ENCODE results near the gene RCOR1. TPM values are rescaled to one million over a fixed set of nuclear protein-coding genes. Genes with fewer than 3 reads are reported as not detected.
"Not testable (repeated sequence)": the region's sequence is repeated elsewhere in the genome, so short reads cannot be mapped to it uniquely, and the experiment has no call there.

Gene RCOR1
- total RNA-seq, 1 donor from 2014 or later: 25.7 TPM

DNA sequence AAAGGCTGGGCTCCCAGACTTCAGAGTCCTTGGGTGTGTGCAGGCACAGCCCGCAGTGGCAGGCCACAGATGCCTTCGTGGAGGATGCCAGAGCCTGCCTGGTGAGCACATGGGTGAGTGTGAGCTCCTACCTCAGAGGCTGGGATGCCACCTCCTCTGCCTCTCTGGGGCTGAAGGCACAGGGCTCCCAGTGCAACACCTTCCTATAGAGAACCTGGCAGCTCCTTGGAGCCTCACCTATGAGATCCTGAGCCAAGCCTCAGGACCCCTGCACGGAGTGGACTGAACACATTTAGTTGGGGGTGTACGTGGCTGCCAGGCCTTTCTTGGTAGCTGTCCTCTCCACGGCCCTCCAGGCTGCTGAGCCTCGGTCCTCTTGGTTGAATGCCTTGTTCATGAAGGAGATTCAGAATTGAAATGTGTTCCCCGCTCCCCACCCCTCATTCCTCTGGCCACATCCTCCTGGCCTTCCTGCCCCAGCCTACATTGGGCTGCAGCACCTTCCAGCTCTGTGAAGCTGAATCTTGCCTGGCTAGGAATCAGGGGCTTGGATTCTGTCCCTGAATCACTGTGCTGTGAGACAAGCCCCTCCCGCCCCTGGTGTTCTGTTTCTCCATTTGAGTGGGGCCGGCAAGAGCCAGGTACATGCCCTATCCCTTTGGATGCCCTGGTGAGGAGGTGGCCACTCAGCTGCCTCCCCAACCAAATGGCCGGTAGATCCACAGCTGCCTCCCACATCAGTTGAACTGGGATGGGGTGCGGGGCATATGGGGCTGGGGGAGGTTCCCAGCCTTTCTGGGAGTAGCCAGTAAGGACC is 146.1 kb downstream of the RCOR1 start:
- intact Hi-C loops (cut with micrococcal nuclease): no loop called here

DNA sequence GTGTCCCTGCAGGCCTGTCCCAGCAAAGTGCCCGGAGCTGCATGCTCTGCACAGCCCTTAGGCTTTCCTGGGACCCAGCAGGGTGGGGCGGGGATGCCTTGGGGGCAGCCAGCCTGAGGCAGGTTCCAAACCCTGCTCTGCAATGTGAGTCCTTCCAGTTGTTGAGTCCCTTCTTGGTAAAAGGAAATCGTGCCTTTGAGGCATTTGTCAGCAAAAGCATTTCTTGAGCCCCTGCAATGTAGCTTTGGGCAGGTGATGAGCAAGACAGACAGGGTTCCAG is 146.7 kb downstream of the RCOR1 start:
- intact Hi-C loops (cut with micrococcal nuclease): no loop called here

DNA sequence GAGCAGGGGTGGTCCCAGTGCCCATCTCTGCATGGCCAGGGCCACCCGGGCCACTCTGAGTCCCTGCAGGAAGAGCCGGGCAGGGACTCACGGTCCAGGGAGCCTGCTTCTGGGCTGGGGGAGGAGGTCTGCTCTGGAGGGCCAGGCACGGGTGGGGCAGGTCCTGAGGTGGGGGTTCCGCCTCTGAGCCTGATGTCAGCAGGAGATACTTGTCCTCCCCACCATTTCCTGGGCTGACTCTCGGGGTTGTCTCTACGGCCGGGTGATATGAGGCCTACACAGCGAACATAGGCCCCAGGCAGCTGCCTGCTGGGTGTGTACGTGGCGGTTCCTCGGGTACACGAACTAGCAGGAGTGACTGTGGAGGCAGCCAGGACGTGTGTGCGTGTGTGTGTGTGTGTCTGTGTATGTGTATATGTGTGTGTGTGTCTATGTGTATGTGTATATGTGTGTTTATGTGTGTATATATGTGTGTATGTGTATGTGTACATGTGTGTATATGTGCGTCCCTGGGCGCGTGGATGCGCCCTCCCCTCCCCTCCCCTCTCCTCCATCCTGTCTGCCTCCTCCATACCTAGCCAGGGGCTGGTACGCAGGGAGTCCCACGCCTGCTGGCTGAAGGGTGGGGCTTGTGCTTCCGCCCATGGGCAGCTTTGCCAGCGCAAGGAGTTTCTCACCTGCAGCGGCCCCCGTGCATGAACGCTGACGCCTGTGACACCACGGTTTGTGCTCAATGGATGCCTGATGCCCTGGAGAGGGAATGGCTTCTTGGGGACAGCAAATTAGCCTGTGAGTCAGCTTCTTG is 154.4 kb downstream of the RCOR1 start:
- intact Hi-C loops (cut with micrococcal nuclease): no loop called here

DNA sequence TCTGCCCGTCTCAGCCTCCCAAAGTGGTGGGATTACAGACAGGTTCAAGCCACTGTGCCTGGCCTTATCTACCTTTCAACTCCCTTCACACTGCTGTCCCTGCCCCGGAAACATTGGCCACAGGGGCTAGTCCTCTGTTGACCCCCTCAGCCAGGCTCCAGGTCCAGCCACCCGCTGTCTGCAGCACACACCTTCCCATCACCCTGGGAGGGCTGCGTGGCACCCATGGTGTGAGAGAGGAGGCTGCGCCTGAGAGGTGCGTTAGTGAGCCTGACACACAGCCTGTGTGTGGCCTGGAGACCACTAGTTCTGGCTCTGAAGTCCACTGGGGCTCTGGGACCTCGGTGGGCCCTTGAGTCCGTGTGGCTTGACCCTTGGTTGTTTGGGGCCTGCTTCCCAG is 156.4 kb downstream of the RCOR1 start:
- intact Hi-C loops (cut with micrococcal nuclease): no loop called here

DNA sequence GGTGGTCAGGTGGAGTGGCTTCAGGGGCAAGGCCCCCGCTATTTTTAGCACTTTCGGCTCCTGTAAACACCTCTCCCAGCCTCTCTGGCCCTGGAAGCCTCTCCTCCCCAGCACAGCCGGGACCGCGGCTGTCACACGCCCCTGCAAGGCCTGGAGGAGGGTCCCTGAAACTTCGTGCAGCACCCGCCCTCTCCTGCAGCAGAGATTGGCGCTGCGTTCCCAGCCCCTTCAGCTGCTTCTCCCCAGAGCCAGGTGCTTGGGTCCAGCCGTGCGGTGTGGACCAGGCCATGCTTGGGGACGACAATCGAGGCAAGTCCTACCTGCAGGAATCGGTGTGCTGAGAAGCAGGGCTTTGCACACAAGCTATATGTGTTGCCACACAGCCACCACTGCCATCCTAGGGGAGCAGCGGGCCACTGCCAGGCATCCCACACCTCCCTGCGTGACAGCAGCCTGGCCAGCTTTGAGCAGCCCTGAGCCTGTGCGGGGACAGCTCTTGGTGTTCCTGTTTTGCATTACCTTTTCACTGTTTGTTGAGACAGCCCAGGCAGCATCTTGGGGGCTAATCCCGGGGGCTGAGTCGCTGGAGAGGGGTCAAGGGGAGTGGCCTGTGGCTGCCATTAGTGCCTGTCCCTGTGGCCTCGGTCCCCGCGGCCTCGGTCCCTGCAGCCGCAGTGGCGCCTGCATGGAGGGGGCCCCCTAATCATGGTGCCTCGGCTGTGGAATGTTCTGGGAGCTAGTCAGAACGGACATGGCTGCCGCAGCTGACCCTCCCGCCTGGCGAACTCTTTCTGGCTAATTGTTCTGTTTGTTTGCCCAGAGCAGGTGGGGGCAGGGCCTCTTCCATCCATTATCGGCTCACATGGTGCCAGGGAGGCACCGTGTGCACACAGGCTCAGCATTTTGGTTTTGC is 157.2 kb downstream of the RCOR1 start:
- intact Hi-C loops (cut with micrococcal nuclease): no loop called here

DNA sequence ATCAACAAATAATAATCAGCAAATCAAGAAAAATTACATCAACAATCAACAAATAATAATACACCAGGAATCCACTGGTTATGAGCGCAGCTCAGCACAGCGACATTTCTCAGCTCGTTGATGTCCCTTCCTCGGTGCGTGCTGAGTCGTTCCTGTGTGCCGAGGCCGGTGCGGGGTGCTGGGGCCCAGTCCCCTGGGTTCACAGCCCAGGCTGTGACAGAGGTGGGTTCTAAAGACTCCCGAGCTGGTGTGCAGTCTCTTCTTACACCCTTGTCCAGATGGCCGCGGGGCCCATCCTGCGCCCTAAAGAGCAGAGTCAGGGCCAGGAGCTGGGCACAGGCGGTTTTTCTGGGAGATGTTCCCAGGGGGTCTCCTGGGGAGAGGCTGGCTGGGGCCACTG is 157.9 kb downstream of the RCOR1 start:
- intact Hi-C loops (cut with micrococcal nuclease): no loop called here

DNA sequence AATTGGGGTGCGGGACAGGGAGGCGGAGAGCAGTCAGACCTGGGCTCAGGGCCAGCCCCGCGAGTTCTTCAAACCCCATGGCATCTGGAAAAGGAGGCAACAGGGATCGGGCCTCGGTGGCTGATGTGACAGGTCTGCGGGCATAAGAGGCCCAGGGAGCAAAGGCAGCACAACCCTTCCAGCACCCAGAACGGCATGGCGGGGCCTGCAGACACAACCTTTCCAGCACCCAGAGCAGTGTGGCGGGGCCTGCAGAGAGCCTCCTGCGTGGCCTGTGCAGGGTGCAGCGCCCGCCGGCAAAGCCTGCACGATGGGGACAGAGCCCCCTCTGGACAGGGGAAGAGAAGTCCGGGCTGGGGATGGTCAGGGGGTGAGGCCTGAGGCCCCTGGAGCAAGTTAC is 158.6 kb downstream of the RCOR1 start:
- intact Hi-C loops (cut with micrococcal nuclease): no loop called here

DNA sequence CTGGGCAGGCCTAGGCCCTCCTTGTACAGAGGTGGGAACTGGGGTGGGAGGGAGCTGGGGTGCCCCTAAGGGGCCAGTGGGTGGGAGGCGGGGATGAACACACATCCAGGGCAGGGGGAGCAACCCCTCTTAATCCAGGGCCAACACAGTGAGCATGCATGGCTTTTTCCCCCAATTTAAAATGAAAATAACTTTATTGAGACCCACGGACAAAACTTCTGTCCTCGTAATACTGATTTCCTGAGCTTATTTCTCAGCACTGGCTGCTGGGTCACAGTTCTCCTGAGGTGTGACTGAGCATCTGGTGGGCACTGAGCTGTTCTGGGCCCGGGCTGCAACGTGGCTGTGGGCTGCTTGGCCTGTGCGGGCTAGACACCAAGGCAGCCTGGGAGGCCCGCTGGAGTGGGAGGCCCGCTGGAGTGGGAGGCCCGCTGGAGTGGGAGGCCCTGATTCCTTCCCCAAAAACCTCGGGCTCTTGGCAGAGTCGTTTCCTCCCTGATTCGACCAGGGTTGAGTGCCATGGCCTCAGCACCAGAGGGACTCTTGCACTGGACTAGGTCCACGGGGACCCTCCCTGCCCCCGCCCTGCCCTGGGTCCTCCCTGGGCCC is 159.9 kb downstream of the RCOR1 start:
- intact Hi-C loops (cut with micrococcal nuclease): no loop called here

DNA sequence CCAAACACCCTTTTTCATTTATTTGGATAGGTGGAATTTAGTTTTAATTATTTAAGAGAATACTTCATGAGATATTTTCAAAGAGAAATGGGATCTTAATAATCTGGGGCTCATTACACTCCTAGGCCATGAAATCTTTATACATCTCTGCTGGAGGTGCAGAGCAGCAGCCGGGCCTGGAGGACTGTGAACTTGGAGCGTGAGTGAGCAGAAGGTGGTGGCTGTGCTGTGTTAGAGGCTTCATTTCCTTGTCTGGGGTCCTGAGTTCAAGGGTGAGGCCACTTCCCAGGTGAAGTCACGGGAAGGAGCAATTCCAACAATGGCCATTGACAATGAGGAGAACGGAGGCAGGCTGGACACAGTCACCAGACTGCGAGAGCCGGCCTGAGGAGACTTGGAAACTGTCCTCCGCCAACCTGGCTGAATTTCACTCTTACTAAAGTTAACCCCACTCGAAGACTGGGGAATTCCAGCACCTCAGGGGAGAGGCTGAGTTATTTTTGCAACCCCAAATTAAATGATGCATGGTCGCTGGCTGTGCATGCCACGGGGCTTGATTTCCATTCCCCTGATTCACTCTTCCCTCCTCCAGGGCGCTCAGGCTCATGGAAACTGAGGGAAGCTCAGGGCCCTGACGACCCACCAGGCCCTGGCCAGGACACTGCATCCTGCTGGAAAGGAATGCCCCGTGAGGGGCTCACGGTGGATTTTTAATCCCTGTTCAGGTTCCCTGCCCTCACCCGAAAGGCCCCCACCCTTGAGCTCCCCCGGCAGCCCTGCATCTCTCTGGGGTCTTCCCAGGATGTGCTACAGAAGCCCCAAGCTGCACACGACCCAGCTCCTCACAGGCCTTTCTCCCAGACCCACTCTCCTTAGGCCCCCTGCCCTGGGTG is 162.2 kb downstream of the RCOR1 start:
- intact Hi-C loops (cut with micrococcal nuclease): no loop called here

DNA sequence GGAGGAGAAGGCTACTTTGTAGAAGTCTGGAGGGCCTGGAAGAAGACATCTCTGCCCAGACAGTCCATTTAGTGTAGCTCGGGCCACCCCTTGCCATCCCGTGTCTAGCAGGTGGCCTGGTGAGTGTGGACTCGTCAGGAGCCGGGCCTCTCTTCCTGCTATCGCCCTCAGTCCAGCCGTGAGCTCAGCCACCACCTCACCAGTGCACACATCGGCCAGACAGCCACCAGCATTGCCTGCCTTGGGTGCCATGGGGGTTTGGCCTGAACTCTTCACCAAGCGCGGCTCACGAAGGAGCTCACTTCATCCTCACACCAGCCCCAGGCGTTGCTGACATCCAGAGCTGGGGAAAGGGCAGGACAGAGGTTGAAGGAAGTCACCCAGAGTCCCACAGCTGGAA is 165.2 kb downstream of the RCOR1 start:
- intact Hi-C loops (cut with micrococcal nuclease): no loop called here

DNA sequence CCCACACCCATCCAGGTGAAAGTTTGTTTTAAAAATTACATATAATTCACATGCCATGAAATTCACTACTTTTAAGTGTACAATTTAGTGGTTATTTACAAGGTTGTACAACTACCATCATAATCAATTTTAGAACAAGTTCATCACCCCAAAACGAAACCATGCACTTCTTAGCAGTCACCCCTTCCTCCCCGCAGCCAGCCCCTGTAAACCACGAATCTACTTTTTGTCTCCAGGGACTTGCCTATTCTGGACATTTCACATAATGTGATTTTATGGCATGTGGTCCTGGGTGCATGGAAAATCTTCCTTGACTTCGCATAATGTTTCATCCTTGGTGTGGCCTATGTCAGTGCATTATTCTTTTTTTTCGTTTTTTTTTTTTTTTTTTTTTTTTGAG is 165.6 kb downstream of the RCOR1 start:
- intact Hi-C loops (cut with micrococcal nuclease): no loop called here

DNA sequence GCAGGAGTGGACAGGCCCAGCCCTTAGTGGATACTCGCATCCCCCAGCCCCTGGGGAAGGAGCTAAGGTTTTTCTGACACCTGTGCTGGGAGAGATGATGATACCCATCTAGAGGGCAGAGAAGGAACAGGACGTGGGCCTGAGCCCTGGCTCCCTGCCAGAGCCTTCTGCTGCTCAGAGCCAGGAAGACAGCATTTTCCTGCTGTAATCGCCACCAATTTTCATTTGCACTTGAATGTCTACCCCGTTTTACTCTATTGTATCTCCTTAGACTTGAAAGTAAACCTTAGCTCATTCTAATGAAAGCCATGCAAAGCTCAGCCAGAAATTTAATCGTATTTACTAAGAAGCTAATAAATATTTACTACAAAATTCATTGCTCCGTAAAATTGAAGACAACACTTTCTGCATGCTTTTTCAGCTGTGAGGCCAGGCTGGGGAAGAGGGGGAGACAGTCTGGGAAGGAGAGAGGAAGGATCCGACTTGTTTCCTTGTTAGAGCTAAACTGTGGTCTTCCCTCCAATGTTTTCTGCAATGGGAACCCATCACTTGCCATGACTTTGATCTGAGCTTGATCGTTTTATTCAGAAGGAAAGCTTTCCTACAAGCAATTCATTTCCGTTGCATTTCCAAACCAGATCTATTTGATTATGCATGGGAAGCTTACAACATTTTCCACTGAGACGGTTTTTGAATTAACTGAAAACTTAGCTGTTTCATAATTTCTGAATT is 167.2 kb downstream of the RCOR1 start:
- intact Hi-C loops (cut with micrococcal nuclease): no loop called here

DNA sequence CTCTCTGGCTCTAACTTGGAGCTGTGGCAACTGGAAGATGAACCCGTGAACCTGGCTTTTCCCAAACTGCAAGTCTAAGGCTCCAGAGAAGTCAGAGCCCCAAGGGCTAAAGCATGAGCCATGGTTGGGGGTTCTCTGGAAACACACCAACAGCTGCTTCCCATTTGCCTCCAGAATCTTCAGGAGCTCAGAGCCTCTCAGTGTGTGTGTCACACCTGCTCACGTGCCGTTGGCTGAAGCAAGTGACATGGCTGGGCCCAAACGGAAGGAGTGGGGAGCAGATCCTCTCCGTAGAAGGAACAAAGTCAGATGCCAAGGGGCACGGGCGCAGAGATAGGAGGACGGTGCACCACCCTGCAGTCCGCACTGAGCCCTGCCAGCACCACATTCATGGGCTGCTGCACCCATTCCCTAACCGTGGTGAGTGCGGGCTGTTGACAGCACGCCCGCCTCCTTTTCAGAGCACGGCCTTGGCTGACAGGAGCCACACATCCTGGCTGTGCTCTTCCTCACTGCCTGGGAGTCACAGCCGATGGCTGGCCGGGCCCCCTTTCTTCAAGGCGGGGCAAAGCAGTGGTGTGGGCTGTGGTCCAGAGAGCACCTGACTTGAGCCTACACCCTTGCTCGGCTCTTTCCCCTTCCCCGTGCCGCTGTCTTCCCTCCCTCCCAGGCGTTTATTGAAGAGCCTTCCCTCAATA is 168.2 kb downstream of the RCOR1 start:
- intact Hi-C loops (cut with micrococcal nuclease): no loop called here

DNA sequence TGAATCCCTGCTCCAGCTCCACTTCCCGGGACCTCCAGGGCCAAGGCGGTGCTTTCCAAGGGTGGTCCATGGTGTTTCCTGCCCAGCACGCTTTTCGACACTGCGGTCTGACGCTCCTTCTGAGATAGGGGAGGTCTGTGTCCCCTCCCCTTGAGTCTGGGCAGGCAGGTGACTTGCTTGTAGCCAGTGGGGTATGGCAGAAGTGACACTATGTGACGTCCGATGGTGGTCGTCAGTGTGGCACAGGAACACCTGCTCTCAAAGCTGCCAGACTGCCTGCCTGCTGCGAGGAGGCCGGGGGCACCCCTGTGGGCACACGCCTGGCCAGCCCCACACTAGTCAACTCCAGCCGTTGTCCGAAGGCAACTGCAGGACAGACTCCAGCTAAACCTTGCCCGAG is 168.8 kb downstream of the RCOR1 start:
- intact Hi-C loops (cut with micrococcal nuclease): no loop called here

DNA sequence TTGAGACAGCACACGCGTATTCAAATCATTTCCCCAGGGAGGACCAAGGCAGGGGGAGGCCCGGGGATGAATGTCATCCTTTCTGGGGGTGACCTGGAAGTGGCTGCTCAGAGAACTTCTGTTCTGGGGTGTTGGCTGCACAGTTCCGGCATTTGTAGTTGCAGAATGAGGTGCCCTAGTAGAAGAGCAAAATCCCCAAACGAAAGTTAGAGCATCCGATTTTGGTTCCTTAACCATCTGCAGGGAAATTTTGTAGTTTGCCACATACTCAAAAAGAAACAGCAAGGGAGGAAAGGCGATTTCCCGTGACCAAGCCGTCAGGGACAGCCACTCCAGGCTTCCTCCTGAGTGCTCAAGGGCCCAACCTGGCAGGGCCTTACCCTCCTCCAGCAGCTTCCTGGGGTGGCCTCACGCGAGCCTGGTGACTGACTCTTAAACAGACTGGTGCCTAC is 171.8 kb downstream of the RCOR1 start:
- intact Hi-C loops (cut with micrococcal nuclease): no loop called here

DNA sequence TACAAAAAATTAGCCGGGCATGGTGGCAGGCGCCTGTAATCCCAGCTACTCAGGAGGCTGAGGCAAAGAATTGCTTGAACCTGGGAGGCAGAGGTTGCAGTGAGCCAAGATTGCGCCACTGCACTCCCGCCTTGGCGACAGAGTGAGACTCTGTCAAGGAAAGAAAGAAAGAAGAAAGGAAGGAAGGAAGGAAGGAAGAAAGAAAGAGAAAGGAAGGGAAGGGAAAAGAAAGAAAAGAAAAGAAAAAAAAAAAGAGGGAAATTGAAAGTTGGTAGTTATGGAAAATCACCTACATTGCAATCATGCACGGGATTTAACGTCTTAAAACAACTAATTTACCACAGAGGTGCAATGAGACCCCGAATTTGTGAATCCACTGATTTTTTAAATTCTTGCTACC is 173.3 kb downstream of the RCOR1 start:
- intact Hi-C loops (cut with micrococcal nuclease): not testable (repeated sequence)

DNA sequence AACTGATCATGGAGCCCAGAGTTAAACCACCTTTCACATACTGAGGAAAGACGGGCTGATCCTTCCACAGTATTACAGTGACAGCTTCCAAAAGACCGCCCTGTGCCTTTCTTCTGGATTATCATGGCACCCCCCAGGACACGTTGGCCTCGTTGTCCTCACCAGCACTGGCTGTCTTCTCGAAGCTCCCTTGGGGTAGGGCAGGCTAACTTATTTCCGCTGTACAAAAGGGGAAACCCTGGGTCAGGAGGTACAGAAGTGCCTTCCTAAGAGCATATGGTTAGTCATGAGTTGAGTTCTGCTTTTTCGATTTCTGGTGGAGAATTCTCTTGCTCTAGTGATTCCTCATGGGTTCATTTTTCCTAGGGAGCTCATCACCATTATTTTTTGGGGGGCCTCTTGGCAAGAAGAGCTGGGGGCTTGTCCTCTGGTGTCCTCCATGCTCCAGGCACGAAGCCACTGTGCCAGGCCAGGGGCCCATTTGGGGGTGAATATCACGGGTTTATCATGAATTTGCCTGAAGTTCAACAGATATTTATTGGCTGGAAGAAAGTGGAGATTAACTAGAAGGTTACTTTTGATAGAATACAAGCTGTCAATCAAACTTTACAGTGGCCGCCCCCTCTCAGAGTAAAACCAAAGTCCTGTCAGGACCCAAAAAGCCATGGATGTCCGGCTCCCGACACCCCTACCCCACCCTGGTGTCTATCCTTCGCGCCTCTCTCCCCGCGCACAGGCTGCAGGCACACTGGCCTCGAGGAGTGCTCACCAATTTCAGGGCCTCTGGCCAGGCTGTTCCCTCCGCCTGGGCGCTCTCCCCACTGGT is 176.0 kb downstream of the RCOR1 start:
- intact Hi-C loops (cut with micrococcal nuclease): no loop called here

DNA sequence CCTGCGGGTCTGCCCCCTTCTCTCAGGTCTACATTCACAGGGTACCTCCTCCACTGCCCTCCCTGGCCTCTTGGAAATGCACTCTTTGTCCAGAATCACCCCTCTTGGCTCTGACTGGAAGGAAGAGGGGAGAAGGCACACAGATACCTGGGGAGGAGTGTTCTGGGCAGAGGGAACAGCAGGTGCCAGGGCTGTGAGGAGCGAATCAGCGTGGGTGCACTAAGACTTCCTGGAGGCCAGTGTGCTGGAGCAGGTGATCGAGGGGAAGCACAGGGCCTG is 176.5 kb downstream of the RCOR1 start:
- intact Hi-C loops (cut with micrococcal nuclease): no loop called here

Data from T-helper 2 cell treated with Interferon-gamma antibody and Interleukin-4, amounts not matched to agents 100 ng/mL and 5 ng/mL, for 36 hours (primary cell).